Activated naive CD8-positive, alpha-beta T cell treated with anti-CD3 and anti-CD28 coated beads, Interleukin-2, amount 10 ng/mL, durations not matched to agents 7 days and 5 days (primary cell): ENCODE results near the gene ADCY7. TPM values are rescaled to one million over a fixed set of nuclear protein-coding genes. Genes with fewer than 3 reads are reported as not detected.
A peak's percentile ranks its signal among the peaks of the same experiment; 100 is the strongest.

ENCODE experiments used
- ATAC-seq: fragments of 150-1000 bp; cut with Tn5 transposase; one replicate; pipeline ENCODE4 v1.10.0; 2021; ENCODE audit warnings: low read depth, moderate library complexity
- POLR2A ChIA-PET: fragments of 350-600 bp; sonication (Branson Sonifier 250); formaldehyde crosslinking; loops from one replicate; lab custom pipeline; 2021; ENCODE audit warnings: antibody characterized with exemption; lab: Charles Lee
- DNase-seq: peaks from one replicate; pipeline ENCODE4 v3.0.0; 2021
- H3K27ac Mint-ChIP-seq: one replicate; pipeline ENCODE4 v1.8.0; 2022; ENCODE audit warnings: mild to moderate bottlenecking, mixed read lengths
- H3K27me3 Mint-ChIP-seq: one replicate; pipeline ENCODE4 v1.8.0; 2022; ENCODE audit warnings: mild to moderate bottlenecking, moderate library complexity, mixed read lengths
- H3K36me3 Mint-ChIP-seq: one replicate; pipeline ENCODE4 v1.8.0; 2021; ENCODE audit warnings: mild to moderate bottlenecking, mixed read lengths
- H3K4me1 Mint-ChIP-seq: one replicate; pipeline ENCODE4 v1.8.0; 2021; ENCODE audit warnings: mixed read lengths
- H3K4me3 Mint-ChIP-seq: one replicate; pipeline ENCODE4 v1.8.0; 2022; ENCODE audit warnings: mild to moderate bottlenecking, moderate library complexity, mixed read lengths
- H3K9me3 Mint-ChIP-seq: one replicate; pipeline ENCODE4 v1.8.0; 2021; ENCODE audit warnings: mixed read lengths
- total RNA-seq, 2 experiments: library from RNA; stranded (reverse); gene quantifications; one replicate each; pipeline ENCODE4 v1.2.3, GENCODE V29; 2021

The ADCY7 gene
- total RNA-seq, 2 experiments from 2014 or later = 172 to 177 TPM

GRCh38 chr16:50313596-50314478 is 47.5 kb downstream of the ADCY7 start:
- POLR2A ChIA-PET = interaction anchor here (0.6 to 2.4 kb wide), 11 partner anchors 13 to 248 kb away, joined by 3 to 9 read pairs (median 4); partner anchors contain the start of genes ADCY7 and HEATR3
- no peaks in the 10 kb centered on the region for H3K9me3 Mint-ChIP-seq
- H3K36me3 Mint-ChIP-seq = peaks cover 18% of the 10 kb centered on the region
- peak overlapping the region; percentile 85 for H3K27ac Mint-ChIP-seq
- H3K27me3 Mint-ChIP-seq = no peaks in the 10 kb centered on the region
- peaks cover 25% of the 10 kb centered on the region for H3K4me1 Mint-ChIP-seq
- H3K4me3 Mint-ChIP-seq = peak overlapping the region; percentile 44
- peak; percentile 88 for ATAC-seq
- DNase-seq = peak; percentile 62

- no peaks in the 10 kb centered on the region for H3K27me3 Mint-ChIP-seq
- DNase-seq = no peak
- H3K9me3 Mint-ChIP-seq = no peaks in the 10 kb centered on the region
- H3K36me3 Mint-ChIP-seq = peaks cover 19% of the 10 kb centered on the region
- no peak for ATAC-seq
- POLR2A ChIA-PET = interaction anchor here (1.1 to 2.4 kb wide), 2 partner anchors 13 to 36 kb away, joined by 4 to 9 read pairs; no protein-coding TSS in a partner anchor
- H3K4me1 Mint-ChIP-seq = peaks cover 25% of the 10 kb centered on the region
- peak overlapping the region; percentile 54 for H3K27ac Mint-ChIP-seq
- no peak overlapping the region for H3K4me3 Mint-ChIP-seq
Observed at GRCh38 chr16:50314665-50315064, 48.3 kb downstream of the ADCY7 start.

- ATAC-seq (no peak), DNase-seq (peak; percentile 23)
- H3K27ac Mint-ChIP-seq = peak overlapping the region; percentile 54
- peaks cover 21% of the 10 kb centered on the region for H3K4me1 Mint-ChIP-seq
- POLR2A ChIA-PET = interaction anchor here (0.9 to 2.4 kb wide), 2 partner anchors 12 to 33 kb away, joined by 3 to 9 read pairs; no protein-coding TSS in a partner anchor
- no peaks in the 10 kb centered on the region for H3K9me3 Mint-ChIP-seq
- H3K4me3 Mint-ChIP-seq = no peak overlapping the region
- H3K27me3 Mint-ChIP-seq = no peaks in the 10 kb centered on the region
- peaks cover 19% of the 10 kb centered on the region for H3K36me3 Mint-ChIP-seq
Observed at GRCh38 chr16:50315346-50315997, 49.1 kb downstream of the ADCY7 start.

- DNase-seq (no peak), ATAC-seq (no peak)
- POLR2A ChIA-PET = interaction anchor here (0.9 kb wide), 1 partner anchor 34 kb away, joined by 3 read pairs; no protein-coding TSS in a partner anchor
- H3K27me3 Mint-ChIP-seq = no peaks in the 10 kb centered on the region
- H3K4me1 Mint-ChIP-seq = peaks cover 21% of the 10 kb centered on the region
- no peak overlapping the region for H3K27ac Mint-ChIP-seq
- H3K36me3 Mint-ChIP-seq = peaks cover 23% of the 10 kb centered on the region
- H3K9me3 Mint-ChIP-seq = no peaks in the 10 kb centered on the region
- H3K4me3 Mint-ChIP-seq = no peak overlapping the region
Observed at GRCh38 chr16:50316102-50316847, 49.9 kb downstream of the ADCY7 start.

GRCh38 chr16:50316848-50317630 is 50.7 kb downstream of the ADCY7 start:
- H3K36me3 Mint-ChIP-seq = peaks cover 25% of the 10 kb centered on the region
- H3K27ac Mint-ChIP-seq = no peak overlapping the region
- H3K4me3 Mint-ChIP-seq = no peak overlapping the region
- no peaks in the 10 kb centered on the region for H3K27me3 Mint-ChIP-seq
- peaks cover 21% of the 10 kb centered on the region for H3K4me1 Mint-ChIP-seq
- ATAC-seq (no peak), DNase-seq (no peak)
- no peaks in the 10 kb centered on the region for H3K9me3 Mint-ChIP-seq
- POLR2A ChIA-PET = no interaction called here

GRCh38 chr16:50318796-50319578 is 52.6 kb downstream of the ADCY7 start:
- Mint-ChIP-seq H3K27me3 (no peaks in the 10 kb centered on the region), H3K27ac (no peak overlapping the region), H3K9me3 (no peaks in the 10 kb centered on the region), H3K4me3 (no peak overlapping the region), H3K4me1 (peaks cover 16% of the 10 kb centered on the region), H3K36me3 (peaks cover 20% of the 10 kb centered on the region)
- DNase-seq (no peak), ATAC-seq (peak; percentile 43)
- POLR2A ChIA-PET = no interaction called here

- Mint-ChIP-seq H3K4me1 (peaks cover 18% of the 10 kb centered on the region), H3K27me3 (no peaks in the 10 kb centered on the region), H3K9me3 (no peaks in the 10 kb centered on the region), H3K36me3 (peaks cover 29% of the 10 kb centered on the region), H3K4me3 (no peak overlapping the region), H3K27ac (no peak overlapping the region)
- POLR2A ChIA-PET = no interaction called here
- no peak for DNase-seq
- ATAC-seq = no peak
Observed at GRCh38 chr16:50320310-50320709, 54.0 kb downstream of the ADCY7 start.

GRCh38 chr16:50322333-50322732 is 56.0 kb downstream of the ADCY7 start:
- ATAC-seq (no peak), DNase-seq (no peak)
- Mint-ChIP-seq H3K27me3 (no peaks in the 10 kb centered on the region), H3K4me3 (no peak overlapping the region), H3K36me3 (peaks cover 30% of the 10 kb centered on the region), H3K4me1 (peaks cover 26% of the 10 kb centered on the region), H3K27ac (no peak overlapping the region), H3K9me3 (no peaks in the 10 kb centered on the region)
- POLR2A ChIA-PET = no interaction called here

- no peaks in the 10 kb centered on the region for H3K9me3 Mint-ChIP-seq
- ATAC-seq (no peak), DNase-seq (no peak)
- POLR2A ChIA-PET = no interaction called here
- H3K4me3 Mint-ChIP-seq = no peak overlapping the region
- H3K27ac Mint-ChIP-seq = peak overlapping the region; percentile 23
- H3K27me3 Mint-ChIP-seq = no peaks in the 10 kb centered on the region
- peaks cover 30% of the 10 kb centered on the region for H3K4me1 Mint-ChIP-seq
- peaks cover 27% of the 10 kb centered on the region for H3K36me3 Mint-ChIP-seq
Observed at GRCh38 chr16:50323335-50324011, 57.1 kb downstream of the ADCY7 start.

GRCh38 chr16:50324345-50324744 is 58.0 kb downstream of the ADCY7 start:
- Mint-ChIP-seq H3K9me3 (no peaks in the 10 kb centered on the region), H3K27ac (peak overlapping the region; percentile 46), H3K36me3 (peaks cover 25% of the 10 kb centered on the region), H3K4me3 (no peak overlapping the region), H3K4me1 (peaks cover 28% of the 10 kb centered on the region), H3K27me3 (no peaks in the 10 kb centered on the region)
- ATAC-seq (no peak), DNase-seq (no peak)
- POLR2A ChIA-PET = no interaction called here

- Mint-ChIP-seq H3K27ac (no peak overlapping the region), H3K4me3 (no peak overlapping the region)
Observed at GRCh38 chr16:50326264-50326663, 59.9 kb downstream of the ADCY7 start.

More at GRCh38 chr16:50326264-50326663, 59.9 kb downstream of the ADCY7 start:
- DNase-seq (no peak), ATAC-seq (no peak)
- Mint-ChIP-seq H3K4me1 (peaks cover 29% of the 10 kb centered on the region), H3K9me3 (no peaks in the 10 kb centered on the region), H3K27me3 (no peaks in the 10 kb centered on the region), H3K36me3 (peaks cover 28% of the 10 kb centered on the region)
- POLR2A ChIA-PET = interaction anchor here (1.0 to 2.6 kb wide), 3 partner anchors 58 to 340 kb away, joined by 3 to 20 read pairs (median 4); no protein-coding TSS in a partner anchor
